Measurements from ENCODE around the gene TMEM62. TPM values are rescaled to one million over a fixed set of nuclear protein-coding genes. Genes with fewer than 3 reads are reported as not detected.

The TMEM62 gene
- total and polyA plus RNA-seq, 10 of the 15 experiments (the other 5 are each of a cell fraction or from before 2014, with no cell fraction given), result 7.0 to 26.8 (median 14.9) TPM

GRCh38 chr15:43193710-43194109 is 60.3 kb downstream of the TMEM62 start:
- no peaks in the 10 kb centered on the region; the same call in 2 of the 3 replicates for H3K9me3 ChIP-seq (replicated peaks; ENCODE audit: control insufficient read depth, insufficient read depth, low read length)
- ATAC-seq (no peak), DNase-seq (ENCODE audit: low read depth, low spot score) (no peak), FAIRE-seq (no peak)
- H3K27me3 ChIP-seq (replicated peaks in 1 of 2; ENCODE audit: control insufficient read depth in 2 of 2, insufficient read depth in 2 of 2, low read length in 1 of 2), result no peaks in the 10 kb centered on the region
- no peaks in the 10 kb centered on the region for H4K20me1 ChIP-seq (ENCODE audit: control insufficient read depth, insufficient read depth)
- H3K9ac ChIP-seq (ENCODE audit: control insufficient read depth, insufficient read depth, low read length), result no peak overlapping the region
- ChIA-PET SMC1A (ENCODE audit: uncharacterized antibody, unreplicated experiment) (interaction anchor here (0.9 to 3.7 kb wide), 6 partner anchors 11 to 75 kb away, joined by 3 to 17 read pairs (median 3); no protein-coding TSS in a partner anchor), CTCF (interaction anchor here (0.7 to 6.8 kb wide), 8 partner anchors 8 to 509 kb away, joined by 3 to 70 read pairs (median 4); no protein-coding TSS in a partner anchor), RAD21 (ENCODE audit: unreplicated experiment) (interaction anchor here (0.6 to 6.5 kb wide), 4 partner anchors 10 to 92 kb away, joined by 4 to 28 read pairs (median 12); no protein-coding TSS in a partner anchor), POLR2A (interaction anchor here (0.7 to 1.3 kb wide), 4 partner anchors 10 to 15 kb away, joined by 3 read pairs; no protein-coding TSS in a partner anchor)
- in situ Hi-C loops (cut with MboI) (no loop called here), intact Hi-C loops (cut with micrococcal nuclease; ENCODE audit: unreplicated experiment) (no loop called here)
- H2AFZ ChIP-seq (ENCODE audit: control insufficient read depth, low read depth, low read length), result no peak overlapping the region
- no peak overlapping the region for H3K4me2 ChIP-seq (ENCODE audit: control insufficient read depth, insufficient read depth)
- H3K4me1 ChIP-seq (ENCODE audit: control insufficient read depth, insufficient read depth, low read length), result no peaks in the 10 kb centered on the region
- H3K27ac ChIP-seq (ENCODE audit: control insufficient read depth, insufficient read depth), result no peak overlapping the region
- no peak for TF ChIP-seq TAF1 (IDR thresholded peaks at IDR 0.05; ENCODE audit: borderline replicate concordance, low read depth, low read length)
- TF ChIP-seq, protein P1, sequence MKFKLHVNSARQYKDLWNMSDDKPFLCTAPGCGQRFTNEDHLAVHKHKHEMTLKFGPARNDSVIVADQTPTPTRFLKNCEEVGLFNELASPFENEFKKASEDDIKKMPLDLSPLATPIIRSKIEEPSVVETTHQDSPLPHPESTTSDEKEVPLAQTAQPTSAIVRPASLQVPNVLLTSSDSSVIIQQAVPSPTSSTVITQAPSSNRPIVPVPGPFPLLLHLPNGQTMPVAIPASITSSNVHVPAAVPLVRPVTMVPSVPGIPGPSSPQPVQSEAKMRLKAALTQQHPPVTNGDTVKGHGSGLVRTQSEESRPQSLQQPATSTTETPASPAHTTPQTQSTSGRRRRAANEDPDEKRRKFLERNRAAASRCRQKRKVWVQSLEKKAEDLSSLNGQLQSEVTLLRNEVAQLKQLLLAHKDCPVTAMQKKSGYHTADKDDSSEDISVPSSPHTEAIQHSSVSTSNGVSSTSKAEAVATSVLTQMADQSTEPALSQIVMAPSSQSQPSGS (IDR thresholded peaks at IDR 0.05; ENCODE audit: low read length), result no peak
- no peak for TF ChIP-seq ELK1 (IDR thresholded peaks at IDR 0.05; ENCODE audit: low read depth, low read length)
- TF ChIP-seq RFX5 (IDR thresholded peaks at IDR 0.05; ENCODE audit: low read depth, low read length), result no peak
- TF ChIP-seq NR2C2 (IDR thresholded peaks at IDR 0.05; ENCODE audit: borderline replicate concordance, control insufficient read depth, insufficient read length, low read depth), result no peak
- H3K79me2 ChIP-seq (ENCODE audit: control insufficient read depth, insufficient read depth, low read length), result no peaks in the 10 kb centered on the region
- WGBS (ENCODE audit: insufficient coverage, insufficient replicate concordance, low lambda C conversion rate, missing lambda C conversion rate), result 90% methylated on average over 2 of the region's 2 CpGs
- H3K36me3 ChIP-seq (ENCODE audit: control insufficient read depth in 2 of 2, insufficient read depth in 2 of 2, low read length in 1 of 2), result peaks cover 2 to 37% of the 10 kb centered on the region in 2 experiments; a peak in 3 of 4 replicates
- H3K4me3 ChIP-seq, result no peak overlapping the region
- BruUV-seq (replicated peaks), result no TSS peak

Measured in GM12878 (cell line).